Right cardiac atrium (tissue), 5 donors: ENCODE data around the gene LRRC37B. TPM values are rescaled to one million over a fixed set of nuclear protein-coding genes. Genes with fewer than 3 reads are reported as not detected.
"Not testable (repeated sequence)": the region's sequence is repeated elsewhere in the genome, so short reads cannot be mapped to it uniquely, and the experiment has no call there.

ENCODE experiments used
- ATAC-seq, 2 donors: fragments of 200-7000 bp; cut with Tn5 transposase; one replicate each; pipeline versions ENCODE4 v1.8.0 to v1.9.1; 2020; ENCODE audit warnings: moderate library complexity in 2 of 2, mild to moderate bottlenecking in 1 of 2
- DNase-seq, 3 donors: peaks; one replicate each; pipeline ENCODE4 v3.0.0-alpha.2; 2020
- H3K27ac ChIP-seq: one replicate; pipeline ENCODE4 v1.5.1; 2013; ENCODE audit warnings: mild to moderate bottlenecking, low read length, control low read depth, moderate library complexity
- H3K27me3 ChIP-seq: one replicate; pipeline ENCODE4 v1.6.1; 2013; ENCODE audit not compliant: control insufficient read depth, insufficient read depth
- H3K4me1 ChIP-seq: one replicate; pipeline ENCODE4 v1.6.1; 2013; ENCODE audit warnings: low read length; ENCODE audit not compliant: control insufficient read depth, insufficient read depth
- H3K4me3 ChIP-seq: one replicate; pipeline ENCODE4 v1.5.1; 2013; ENCODE audit warnings: low read length, control low read depth
- H3K9me3 ChIP-seq: one replicate; pipeline ENCODE4 v1.6.1; 2013; ENCODE audit warnings: low read length; ENCODE audit not compliant: control insufficient read depth
- WGBS: extraction: QIAGEN DNeasy Blood & Tissue Kit; methylation state at CpG from one replicate; pipeline ENCODE4 v1.1.7; 2013; 5-methylcytosine and 5-hydroxymethylcytosine counted together
- intact Hi-C, 4 donors: fragments of 100-400 bp; cut with DNase I; formaldehyde crosslinking; loops; one replicate each; pipeline versions ENCODE4 v1.11.0 to v1.14.0; 2022 to 2023
- polyA plus RNA-seq: library from polyadenylated mRNA; stranded (reverse); fragments of 200-250 nt; gene quantifications from one replicate; pipeline ENCODE4 v1.2.3, GENCODE V29; 2013
- total RNA-seq, 4 donors: library from RNA; stranded (reverse); fragmentation: NEBNext Ultra II Directional; extraction: Animal tissue kit (Norgen Biotek cat#: 25700); gene quantifications; one replicate each; pipeline ENCODE4 v1.2.1, GENCODE V29; 2021
- donor health status: healthy with polysubstance abuse.
- donor health status: DM: no; HTN: yes; CAD: no.
- donor health status: DM: no; HTN: no; CAD: no.
- donor health status: DM: no; HTN: yes; CAD: no; lungs with severe emphysema.
- donor health status: DM: yes; HTN: yes; CAD: no.

LRRC37B gene
- total and polyA plus RNA-seq, 5 donors = 3.7 to 7.2 (median 4.4) TPM

GRCh38 chr17:32041306-32041875 is 34.2 kb downstream of the LRRC37B start:
- intact Hi-C loops, H3K27me3 ChIP-seq, H3K27ac ChIP-seq, H3K4me1 ChIP-seq, H3K9me3 ChIP-seq, H3K4me3 ChIP-seq: not testable (repeated sequence)
- ATAC-seq (peak; percentile 11 to 21), DNase-seq (peak in 1 of 3 donors; percentile 39)
- WGBS = 94% methylated on average over 19 of the region's 19 CpGs

DNA sequence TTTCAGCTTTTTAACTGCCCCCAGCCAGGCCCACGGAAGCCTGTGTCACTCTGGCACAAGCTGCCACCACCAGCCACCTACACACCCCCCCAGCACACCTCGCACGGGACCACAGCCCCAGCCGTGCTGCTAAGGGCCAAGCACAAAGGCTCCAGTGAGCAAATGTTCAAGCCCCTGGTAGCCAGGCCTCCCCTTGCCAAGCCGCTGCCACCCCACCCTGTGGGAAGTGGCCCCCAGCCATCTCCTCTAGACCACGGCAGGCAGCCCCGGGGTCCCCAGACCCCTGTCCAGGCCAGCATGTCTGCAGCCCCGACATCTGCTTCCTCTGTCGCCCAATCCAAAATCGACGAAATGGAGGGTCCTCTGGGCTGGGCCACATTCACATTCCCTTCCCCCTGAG is 35.1 kb downstream of the LRRC37B start:
- H3K4me1 ChIP-seq = not testable (repeated sequence)

GRCh38 chr17:32045611-32046010 is 38.4 kb downstream of the LRRC37B start:
- H3K9me3 ChIP-seq, DNase-seq, intact Hi-C loops, ATAC-seq, H3K27me3 ChIP-seq, H3K4me1 ChIP-seq, H3K4me3 ChIP-seq, H3K27ac ChIP-seq: not testable (repeated sequence)
- 93% methylated on average over 3 of the region's 3 CpGs for WGBS

More for the DNA sequence above, 35.1 kb downstream of the LRRC37B start:
- H3K27me3 ChIP-seq, DNase-seq, H3K27ac ChIP-seq, ATAC-seq, H3K4me3 ChIP-seq, H3K9me3 ChIP-seq, intact Hi-C loops: not testable (repeated sequence)
- 92% methylated on average over 10 of the region's 11 CpGs for WGBS

- intact Hi-C loops, DNase-seq, H3K4me3 ChIP-seq, H3K4me1 ChIP-seq, H3K27ac ChIP-seq, ATAC-seq, H3K27me3 ChIP-seq, H3K9me3 ChIP-seq: not testable (repeated sequence)
- WGBS = 96% methylated on average over 6 of the region's 6 CpGs
These were observed 40.5 kb downstream of the LRRC37B start for GRCh38 chr17:32047663-32048062.

DNA sequence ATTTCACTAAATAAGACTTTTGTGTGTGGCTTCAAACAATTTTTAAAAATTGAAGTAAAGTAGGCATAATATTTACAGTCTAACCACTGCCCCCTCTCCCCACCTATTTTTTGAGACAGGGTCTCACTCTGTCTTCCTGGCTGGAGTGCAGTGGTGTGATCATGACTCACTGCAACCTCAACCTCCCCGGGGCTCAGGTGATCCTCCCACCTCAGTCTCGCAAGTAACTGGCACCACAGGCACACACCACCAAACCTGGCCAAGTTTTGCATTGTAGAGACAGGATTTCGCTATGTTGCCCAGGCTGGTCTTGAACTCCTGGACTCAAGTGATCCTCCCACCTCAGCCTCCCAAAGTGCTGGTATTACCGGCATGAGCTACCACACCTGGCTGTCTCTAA is 47.8 kb downstream of the LRRC37B start:
- 92% methylated on average over 3 of the region's 4 CpGs for WGBS
- H3K4me1 ChIP-seq, H3K27me3 ChIP-seq, H3K4me3 ChIP-seq, ATAC-seq, H3K27ac ChIP-seq, H3K9me3 ChIP-seq, intact Hi-C loops, DNase-seq: not testable (repeated sequence)

DNA sequence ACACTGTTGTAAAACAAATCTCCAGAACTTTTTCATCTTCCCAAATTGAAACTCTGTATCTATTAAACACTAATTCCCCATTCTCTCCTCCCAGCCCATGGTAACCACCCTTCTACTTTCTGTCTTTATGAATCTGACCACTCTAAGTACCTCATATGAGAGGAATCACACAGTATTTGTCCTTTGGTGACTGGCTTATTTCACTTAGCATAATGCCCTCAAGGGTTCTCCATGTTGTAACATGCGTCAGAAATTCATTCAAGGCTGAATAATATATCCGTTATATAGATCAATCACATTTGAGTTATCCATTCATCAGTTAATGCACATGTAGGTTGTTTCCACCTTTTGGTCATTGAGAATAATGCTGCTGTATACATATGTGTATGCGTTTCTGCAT is 48.2 kb downstream of the LRRC37B start:
- H3K9me3 ChIP-seq, H3K27me3 ChIP-seq, ATAC-seq, DNase-seq, H3K27ac ChIP-seq, H3K4me1 ChIP-seq, intact Hi-C loops, H3K4me3 ChIP-seq: not testable (repeated sequence)
- 97% methylated on average over 2 of the region's 3 CpGs for WGBS

- H3K4me1 ChIP-seq, DNase-seq, H3K27ac ChIP-seq, H3K4me3 ChIP-seq, H3K27me3 ChIP-seq, ATAC-seq, intact Hi-C loops, H3K9me3 ChIP-seq: not testable (repeated sequence)
- 97% methylated on average over 7 of the region's 10 CpGs for WGBS
These were observed 49.3 kb downstream of the LRRC37B start for GRCh38 chr17:32056500-32056899.

DNA sequence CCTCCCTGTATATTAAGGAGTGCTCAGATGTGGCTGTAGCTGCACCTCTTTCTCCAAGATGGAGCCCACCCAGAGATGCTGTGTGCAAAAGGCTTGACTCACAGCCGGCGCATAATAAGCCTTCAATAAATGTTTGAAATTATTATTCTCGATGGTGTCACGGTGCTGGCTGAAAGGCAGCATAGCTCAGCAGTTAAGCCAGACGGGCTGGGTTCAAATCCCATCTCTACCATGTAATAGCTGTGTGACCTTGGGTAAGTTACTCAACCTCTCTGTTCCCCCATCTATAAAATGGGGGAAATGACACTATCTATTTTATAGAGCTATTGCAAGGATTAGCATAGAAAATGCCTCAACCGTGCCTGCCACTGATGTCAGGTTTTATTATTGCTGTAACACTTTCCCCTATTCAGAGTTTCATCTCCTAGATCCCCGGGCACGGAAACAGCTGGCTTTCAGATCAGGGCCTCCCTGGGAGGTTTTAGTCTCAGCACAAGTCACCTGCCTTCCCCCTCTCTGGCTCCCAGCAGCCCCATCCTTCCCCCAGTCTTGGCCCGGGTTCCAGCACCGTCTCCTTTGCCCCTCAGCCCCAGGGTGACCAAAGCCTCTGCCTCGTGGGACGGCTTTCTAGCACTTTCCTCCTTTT is 50.4 kb downstream of the LRRC37B start:
- H3K4me3 ChIP-seq, DNase-seq, H3K27ac ChIP-seq, intact Hi-C loops, ATAC-seq, H3K4me1 ChIP-seq, H3K27me3 ChIP-seq, H3K9me3 ChIP-seq: not testable (repeated sequence)
- WGBS = 71% methylated on average over 12 of the region's 12 CpGs

DNA sequence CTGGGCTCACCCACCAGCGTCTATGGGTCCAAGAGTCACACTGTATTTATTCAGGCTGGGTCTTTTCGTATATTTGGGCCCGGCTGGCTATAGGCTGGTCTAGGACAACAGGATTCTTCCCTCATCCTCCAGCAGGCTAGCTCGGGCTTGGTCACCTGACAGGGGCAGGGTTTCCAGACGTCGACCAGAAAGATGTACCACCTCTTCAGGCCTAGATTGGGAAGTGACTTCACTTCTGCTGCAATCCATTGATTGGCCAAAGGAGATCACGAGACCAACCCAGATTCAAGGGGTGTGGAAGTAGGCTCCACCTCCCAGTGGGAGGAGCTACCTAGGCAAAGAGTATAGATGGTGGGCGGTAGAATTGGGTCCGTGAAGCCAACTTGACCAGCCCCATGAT is 53.5 kb downstream of the LRRC37B start:
- H3K9me3 ChIP-seq, intact Hi-C loops, H3K27ac ChIP-seq, DNase-seq, H3K4me1 ChIP-seq, H3K4me3 ChIP-seq, H3K27me3 ChIP-seq: not testable (repeated sequence)
- WGBS = 36% methylated on average over 4 of the region's 9 CpGs
- peak; percentile 28 to 34 for ATAC-seq

- H3K4me3 ChIP-seq, intact Hi-C loops, DNase-seq, H3K27me3 ChIP-seq, H3K9me3 ChIP-seq, H3K27ac ChIP-seq, H3K4me1 ChIP-seq: not testable (repeated sequence)
- WGBS = 67% methylated on average over 8 of the region's 8 CpGs
- peak in 1 of 2 donors; percentile 30 for ATAC-seq
These were observed 54.7 kb downstream of the LRRC37B start for GRCh38 chr17:32061840-32062239.

- intact Hi-C loops, ATAC-seq, H3K4me3 ChIP-seq, DNase-seq, H3K27ac ChIP-seq, H3K4me1 ChIP-seq, H3K27me3 ChIP-seq, H3K9me3 ChIP-seq: not testable (repeated sequence)
- WGBS = 94% methylated on average over 2 of the region's 2 CpGs
These were observed 56.9 kb downstream of the LRRC37B start for GRCh38 chr17:32064091-32064490.
